OCI-LY1 (cell line): ENCODE results near the gene ANXA6.

Experiments used
- H2AFZ ChIP-seq: fragments of 200-600 bp; sonication (generic), shearing (Covaris generic); 2 replicates; pipeline ENCODE4 v1.6.0; 2014; ENCODE audit warnings: antibody characterized with exemption, mild to moderate bottlenecking, low read length
- H3F3A ChIP-seq: fragments of 200-600 bp; sonication (generic), shearing (Covaris generic); 2 replicates; pipeline ENCODE4 v1.6.0; 2014; ENCODE audit warnings: mild to moderate bottlenecking, antibody characterized with exemption, low read length, moderate library complexity; ENCODE audit not compliant: insufficient read depth
- H3K27ac ChIP-seq: fragments of 200-600 bp; sonication (generic); 2 replicates; pipeline ENCODE4 v1.5.1; 2014; ENCODE audit warnings: low read length, mixed run types, mild to moderate bottlenecking, low read depth; ENCODE audit not compliant: poor library complexity, severe bottlenecking
- H3K27me3 ChIP-seq: fragments of 200-600 bp; sonication (generic); 2 replicates; pipeline ENCODE4 v1.6.0; 2014; ENCODE audit warnings: antibody characterized with exemption, mild to moderate bottlenecking, low read length, moderate library complexity; ENCODE audit not compliant: insufficient read depth
- H3K36me3 ChIP-seq: fragments of 200-600 bp; sonication (generic); 2 replicates; pipeline ENCODE4 v1.6.1; 2014; ENCODE audit warnings: mild to moderate bottlenecking, antibody characterized with exemption, low read length, moderate library complexity, mixed read lengths; ENCODE audit not compliant: insufficient read depth
- H3K4me1 ChIP-seq: fragments of 200-600 bp; sonication (generic); 2 replicates; pipeline ENCODE4 v1.5.1; 2014; ENCODE audit warnings: mild to moderate bottlenecking, low read length, moderate library complexity; ENCODE audit not compliant: insufficient read depth, severe bottlenecking
- H3K4me2 ChIP-seq: fragments of 200-600 bp; sonication (generic), shearing (Covaris generic); 2 replicates; pipeline ENCODE4 v1.6.1; 2014; ENCODE audit warnings: low read length
- H3K4me3 ChIP-seq: fragments of 200-600 bp; sonication (generic); 2 replicates; pipeline ENCODE4 v1.5.1; 2014; ENCODE audit warnings: low read length, low read depth, mild to moderate bottlenecking, mixed read lengths; ENCODE audit not compliant: poor library complexity, severe bottlenecking
- H3K79me2 ChIP-seq: fragments of 200-600 bp; shearing (Covaris generic); 2 replicates; pipeline ENCODE4 v1.6.1; 2016; ENCODE audit warnings: mixed run types, low read length, mixed read lengths; ENCODE audit not compliant: insufficient read depth
- H3K9ac ChIP-seq: fragments of 200-600 bp; sonication (generic), shearing (Covaris generic); 2 replicates; pipeline ENCODE4 v1.6.1; 2014; ENCODE audit warnings: mild to moderate bottlenecking, low read length, mixed read lengths
- H3K9me2 ChIP-seq: fragments of 200-600 bp; sonication (generic), shearing (Covaris generic); 2 replicates; pipeline ENCODE4 v1.6.1; 2014; ENCODE audit warnings: low read depth, mild to moderate bottlenecking, low read length, mixed read lengths
- H3K9me3 ChIP-seq: fragments of 200-600 bp; shearing (Covaris generic); 2 replicates; pipeline ENCODE4 v1.6.1; 2014; ENCODE audit warnings: low read length, mixed read lengths
- H4K20me1 ChIP-seq: fragments of 200-600 bp; sonication (generic), shearing (Covaris generic); 2 replicates; pipeline ENCODE4 v1.6.0; 2016; ENCODE audit warnings: mild to moderate bottlenecking, low read length; ENCODE audit not compliant: insufficient read depth
- CTCF ChIP-seq: fragments of 200-600 bp; sonication (generic), shearing (Covaris generic); IDR thresholded peaks from 2 replicates; pipeline ENCODE4 v1.5.1; 2017; ENCODE audit warnings: mild to moderate bottlenecking, antibody characterized with exemption, low read length, moderate library complexity, mixed read lengths
- EZH2 ChIP-seq: fragments of 200-600 bp; sonication (generic), shearing (Covaris generic); IDR thresholded peaks from 2 replicates; pipeline ENCODE4 v1.8.0; 2017; ENCODE audit warnings: borderline replicate concordance, mixed run types, mild to moderate bottlenecking, antibody characterized with exemption, low read length, moderate library complexity, mixed read lengths

ANXA6 gene

GRCh38 chr5:151094852-151095245 lies 62.7 kb downstream of the ANXA6 start:
- Histone ChIP-seq H3K9me2 (no peaks in the 10 kb centered on the region), H2AFZ (no peak overlapping the region), H3K4me1 (peaks cover 58% of the 10 kb centered on the region), H3K79me2 (no peaks in the 10 kb centered on the region), H3K27me3 (no peaks in the 10 kb centered on the region), H3K4me2 (peak overlapping the region; percentile 63; the same call in 1 of the 2 replicates), H3F3A (no peaks in the 10 kb centered on the region), H3K9me3 (no peaks in the 10 kb centered on the region), H3K4me3 (no peak overlapping the region), H3K9ac (no peak overlapping the region; the same call in 1 of the 2 replicates), H3K27ac (peak overlapping the region; percentile 80), H4K20me1 (no peaks in the 10 kb centered on the region), H3K36me3 (no peaks in the 10 kb centered on the region)
- TF ChIP-seq CTCF (no peak), EZH2 (no peak)

GRCh38 chr5:151094030-151094851 lies 63.3 kb downstream of the ANXA6 start:
- H3K79me2 ChIP-seq: no peaks in the 10 kb centered on the region
- TF ChIP-seq EZH2: no peak
- no peak for TF ChIP-seq CTCF
- peak overlapping the region; percentile 63 for H3K4me2 ChIP-seq
- H3K36me3 ChIP-seq: no peaks in the 10 kb centered on the region
- no peaks in the 10 kb centered on the region for H3K27me3 ChIP-seq
- no peaks in the 10 kb centered on the region for H3K9me2 ChIP-seq
- no peaks in the 10 kb centered on the region for H3K9me3 ChIP-seq
- H3F3A ChIP-seq: no peaks in the 10 kb centered on the region
- H3K27ac ChIP-seq: peak overlapping the region; percentile 80
- no peak overlapping the region for H2AFZ ChIP-seq
- H3K4me3 ChIP-seq: peak overlapping the region; percentile 46
- H4K20me1 ChIP-seq: no peaks in the 10 kb centered on the region
- H3K9ac ChIP-seq: peak overlapping the region; percentile 70
- peaks cover 52% of the 10 kb centered on the region for H3K4me1 ChIP-seq

GRCh38 chr5:151093476-151093889 lies 64.1 kb downstream of the ANXA6 start:
- H3K4me1 ChIP-seq: peaks cover 46% of the 10 kb centered on the region
- H3K9ac ChIP-seq: peak overlapping the region; percentile 70
- H3K79me2 ChIP-seq: no peaks in the 10 kb centered on the region
- no peaks in the 10 kb centered on the region for H3K27me3 ChIP-seq
- H3K27ac ChIP-seq: peak overlapping the region; percentile 80
- no peaks in the 10 kb centered on the region for H3K9me2 ChIP-seq
- H3K9me3 ChIP-seq: no peaks in the 10 kb centered on the region
- TF ChIP-seq EZH2 (no peak), CTCF (peak; percentile 15; the same call in 1 of the 2 replicates)
- H3K4me2 ChIP-seq: peak overlapping the region; percentile 63
- no peaks in the 10 kb centered on the region for H4K20me1 ChIP-seq
- no peaks in the 10 kb centered on the region for H3F3A ChIP-seq
- no peaks in the 10 kb centered on the region for H3K36me3 ChIP-seq
- H2AFZ ChIP-seq: no peak overlapping the region
- peak overlapping the region; percentile 46 for H3K4me3 ChIP-seq
